ENCODE data around the gene LMTK2. TPM values are rescaled to one million over a fixed set of nuclear protein-coding genes. Genes with fewer than 3 reads are reported as not detected.

The LMTK2 gene
- polyA plus RNA-seq = 1 to 10 TPM; 2.5 to 7.0 (median 3.4) TPM

- no peak within 1 kb of the TSS for H3K27ac ChIP-seq (ENCODE audit: low read depth, low read length)
- WGBS, 3 donors = 0% methylated on average over 70 to 75 of the region's 75 CpGs
Measured at GRCh38 chr7:98106647-98107312, at the start of gene LMTK2. Gene LMTK2 (plus strand): TSS chr7:98106862. CDS start chr7:98107178, 316 bp downstream.

DNA sequence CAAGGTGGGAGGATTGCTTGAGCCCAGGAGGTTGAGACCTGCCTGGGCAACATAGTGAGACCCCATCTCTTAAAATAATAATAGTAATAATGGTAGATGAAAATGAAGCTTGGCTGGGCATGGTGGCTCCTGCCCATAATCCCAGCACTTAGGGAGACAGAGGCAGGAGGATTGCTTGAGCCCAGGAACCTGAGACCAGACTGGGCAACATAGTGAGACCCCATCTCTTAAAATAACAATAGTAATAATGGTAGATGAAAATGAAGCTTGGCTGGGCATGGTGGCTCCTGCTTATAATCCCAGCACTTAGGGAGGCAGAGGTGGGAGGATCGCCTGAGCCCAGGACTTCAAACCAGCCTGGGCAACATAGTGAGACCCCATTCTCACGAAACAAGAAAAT is 49.5 kb upstream of the LMTK2 start:
- 87 to 95% (median 91%) methylated on average over 2 of the region's 2 CpGs for WGBS, 3 donors

GRCh38 chr7:98058186-98058585 is 48.5 kb upstream of the LMTK2 start:
- no peak overlapping the region for H3K27ac ChIP-seq (ENCODE audit: low read depth, low read length)
- 57 to 67% (median 64%) methylated on average over 10 of the region's 10 CpGs for WGBS, 3 donors

More for the DNA sequence above, 49.5 kb upstream of the LMTK2 start:
- H3K27ac ChIP-seq (ENCODE audit: low read depth, low read length) = no peak overlapping the region

DNA sequence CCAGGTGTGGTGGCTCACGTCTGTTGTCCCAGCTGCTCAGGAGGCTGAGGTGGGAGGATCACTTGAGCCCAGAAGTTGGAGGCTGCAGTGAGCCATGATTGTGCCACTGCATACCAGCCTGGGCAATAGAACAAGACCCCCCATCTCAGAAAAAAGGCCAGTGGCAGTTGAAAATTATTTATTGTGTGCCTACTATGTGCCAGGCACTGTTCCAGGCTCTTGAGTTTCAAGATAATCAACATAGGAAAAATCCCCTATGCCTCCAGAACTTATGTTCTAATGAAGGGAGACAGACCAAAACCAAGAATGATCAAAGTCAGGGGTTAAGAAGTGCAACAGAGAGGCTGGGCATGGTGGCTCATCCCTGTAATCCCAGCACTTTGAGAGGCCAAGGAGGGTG is 42.4 kb upstream of the LMTK2 start:
- WGBS, 3 donors = 80 to 88% (median 80%) methylated on average over 1 of the region's 1 CpG
- no peak overlapping the region for H3K27ac ChIP-seq (ENCODE audit: low read depth, low read length)

DNA sequence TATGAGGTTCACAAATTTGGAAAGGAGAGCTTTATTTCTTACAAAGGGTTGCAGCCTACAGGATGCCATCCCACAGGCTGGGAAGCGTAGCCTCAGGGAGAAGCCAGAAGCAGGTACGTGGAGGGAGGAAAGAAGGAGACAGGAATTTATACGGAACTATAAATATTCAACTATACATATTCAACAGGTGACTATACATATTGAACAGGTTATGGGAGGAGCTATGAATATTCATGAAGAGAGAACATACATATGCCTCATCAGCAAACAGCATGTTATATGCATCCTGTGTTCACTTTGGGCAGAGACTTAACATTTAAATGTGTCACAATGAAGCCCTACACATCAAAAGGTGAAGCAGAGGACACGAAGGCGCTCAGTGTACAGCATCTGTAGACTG is 40.5 kb upstream of the LMTK2 start:
- no peak overlapping the region for H3K27ac ChIP-seq (ENCODE audit: low read depth, low read length)
- 73 to 94% (median 87%) methylated on average over 5 of the region's 5 CpGs for WGBS, 3 donors

GRCh38 chr7:98066934-98067507 is 39.6 kb upstream of the LMTK2 start:
- no peak overlapping the region for H3K27ac ChIP-seq (ENCODE audit: low read depth, low read length)
- WGBS, 3 donors = 45 to 68% (median 52%) methylated on average over 8 to 9 of the region's 9 CpGs

- 86 to 92% (median 91%) methylated on average over 14 of the region's 14 CpGs for WGBS, 3 donors
Measured at GRCh38 chr7:98073047-98073446, 33.6 kb upstream of the LMTK2 start.

GRCh38 chr7:98075801-98076200 is 30.9 kb upstream of the LMTK2 start:
- 83 to 86% (median 85%) methylated on average over 2 of the region's 2 CpGs for WGBS, 3 donors
- H3K27ac ChIP-seq (ENCODE audit: low read depth, low read length) = no peak overlapping the region

More at GRCh38 chr7:98073047-98073446, 33.6 kb upstream of the LMTK2 start:
- H3K27ac ChIP-seq (ENCODE audit: low read depth, low read length) = no peak overlapping the region

DNA sequence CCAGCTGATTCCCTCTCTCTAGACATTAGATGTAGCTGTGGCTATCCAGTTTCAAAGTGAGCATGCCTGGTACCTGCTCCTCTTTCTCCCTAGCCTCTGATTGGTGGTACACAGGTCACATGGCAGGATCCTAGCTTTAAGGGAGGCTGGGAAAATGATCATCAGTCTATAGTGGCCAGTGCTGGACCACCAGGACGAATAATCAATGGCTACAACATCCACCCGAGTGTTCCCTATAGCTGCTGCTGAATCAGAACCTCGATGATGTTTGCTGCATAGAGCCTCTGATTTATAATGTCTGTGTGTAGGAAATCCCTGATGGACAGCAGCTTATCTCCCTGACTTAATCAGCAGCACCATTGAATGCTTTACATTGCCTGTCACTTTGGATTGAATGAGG is 28.9 kb upstream of the LMTK2 start:
- 81 to 94% (median 85%) methylated on average over 3 of the region's 3 CpGs for WGBS, 3 donors

GRCh38 chr7:98078197-98078870 is 28.3 kb upstream of the LMTK2 start:
- 37 to 80% (median 78%) methylated on average over 11 of the region's 11 CpGs for WGBS, 3 donors
- no peak overlapping the region for H3K27ac ChIP-seq (ENCODE audit: low read depth, low read length)

More for the DNA sequence above, 28.9 kb upstream of the LMTK2 start:
- H3K27ac ChIP-seq (ENCODE audit: low read depth, low read length) = no peak overlapping the region

GRCh38 chr7:98079891-98080648 is 26.6 kb upstream of the LMTK2 start:
- WGBS, 3 donors = 40 to 68% (median 63%) methylated on average over 6 of the region's 6 CpGs
- no peak overlapping the region for H3K27ac ChIP-seq (ENCODE audit: low read depth, low read length)

- no peak overlapping the region for H3K27ac ChIP-seq (ENCODE audit: low read depth, low read length)
- 79 to 82% (median 79%) methylated on average over 7 of the region's 7 CpGs for WGBS, 3 donors
Measured at GRCh38 chr7:98081319-98081718, 25.3 kb upstream of the LMTK2 start.

DNA sequence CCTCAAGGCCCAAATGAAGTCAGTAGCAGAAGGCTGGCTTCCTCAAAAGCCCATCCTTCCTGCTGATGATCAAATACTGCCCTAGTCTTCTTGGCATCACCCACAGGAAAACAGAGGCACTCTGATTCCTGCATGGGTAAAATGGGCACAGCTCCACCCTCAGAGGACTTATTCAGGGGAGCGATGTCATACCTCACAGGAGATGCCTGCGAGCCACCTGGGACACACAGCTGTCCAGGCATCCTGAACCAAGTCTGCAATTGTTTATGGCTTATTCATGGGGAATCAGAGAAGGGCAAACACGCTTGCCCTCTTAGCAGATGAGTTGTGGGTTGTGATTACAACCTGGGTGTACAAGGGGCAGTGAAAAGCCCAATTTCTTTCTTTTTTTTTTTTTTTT is 22.0 kb upstream of the LMTK2 start:
- H3K27ac ChIP-seq (ENCODE audit: low read depth, low read length) = no peak overlapping the region
- 85 to 92% (median 91%) methylated on average over 3 of the region's 3 CpGs for WGBS, 3 donors

- WGBS, 3 donors = 58 to 76% (median 68%) methylated on average over 4 of the region's 4 CpGs
- no peak overlapping the region for H3K27ac ChIP-seq (ENCODE audit: low read depth, low read length)
Measured at GRCh38 chr7:98085674-98086073, 21.0 kb upstream of the LMTK2 start.

DNA sequence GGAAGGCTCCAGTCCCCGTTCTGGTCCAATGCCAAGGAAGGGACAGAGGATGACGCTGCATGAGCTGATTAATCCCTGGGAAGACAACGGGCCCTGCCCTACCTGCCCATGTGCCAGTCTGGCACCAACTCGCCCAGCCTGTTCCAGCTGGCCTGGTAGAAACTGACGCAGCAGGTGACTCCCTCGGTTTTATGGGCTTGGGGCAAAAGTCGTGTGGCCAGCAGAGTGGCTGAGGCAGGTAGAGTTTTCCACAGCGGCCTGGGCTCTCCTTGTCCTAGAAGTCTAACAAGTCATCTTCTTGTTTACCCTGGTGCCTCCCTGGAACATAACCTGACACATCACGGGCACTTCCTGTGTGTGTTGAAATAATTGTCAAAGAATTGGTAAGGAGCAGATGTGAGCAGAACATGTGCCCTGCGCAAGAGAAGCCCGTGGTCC is 20.4 kb upstream of the LMTK2 start:
- 72 to 81% (median 79%) methylated on average over 11 of the region's 11 CpGs for WGBS, 3 donors
- no peak overlapping the region for H3K27ac ChIP-seq (ENCODE audit: low read depth, low read length)

- WGBS, 3 donors = 82 to 88% (median 85%) methylated on average over 3 of the region's 3 CpGs
- H3K27ac ChIP-seq (ENCODE audit: low read depth, low read length) = no peak overlapping the region
Measured at GRCh38 chr7:98088109-98088508, 18.6 kb upstream of the LMTK2 start.

GRCh38 chr7:98090116-98090515 is 16.5 kb upstream of the LMTK2 start:
- WGBS, 3 donors = 59 to 87% (median 62%) methylated on average over 3 to 4 of the region's 4 CpGs
- no peak overlapping the region for H3K27ac ChIP-seq (ENCODE audit: low read depth, low read length)

GRCh38 chr7:98091061-98091460 is 15.6 kb upstream of the LMTK2 start:
- 74 to 85% (median 77%) methylated on average over 2 of the region's 2 CpGs for WGBS, 3 donors
- no peak overlapping the region for H3K27ac ChIP-seq (ENCODE audit: low read depth, low read length)

DNA sequence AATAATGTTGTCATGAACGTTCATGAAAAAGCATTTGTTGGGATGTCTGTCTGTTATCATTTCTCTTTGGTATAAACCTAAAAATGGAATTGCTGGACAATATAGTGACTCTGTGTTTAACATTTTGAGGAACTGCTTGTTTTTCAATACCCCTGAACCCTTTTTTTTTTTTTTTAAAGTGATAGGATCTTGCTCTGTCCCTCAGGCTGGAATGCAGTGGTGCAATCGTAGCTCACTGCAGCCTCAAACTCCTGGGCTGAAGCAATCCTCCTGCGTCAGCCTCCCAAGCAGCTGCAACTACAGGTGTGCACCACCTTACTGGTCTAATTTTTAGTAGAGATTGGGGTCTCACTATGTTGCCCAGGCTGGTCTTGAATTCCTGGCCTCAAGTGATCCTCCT is 15.1 kb upstream of the LMTK2 start:
- H3K27ac ChIP-seq (ENCODE audit: low read depth, low read length) = no peak overlapping the region
- 78 to 85% (median 81%) methylated on average over 3 of the region's 3 CpGs for WGBS, 3 donors

Data from adipose tissue (tissue), 3 donors.